Uterus (tissue), 2 donors: ENCODE data around the gene NQO2.
"Not testable (repeated sequence)": the region's sequence is repeated elsewhere in the genome, so short reads cannot be mapped to it uniquely, and the experiment has no call there.

Experiments used
- CTCF ChIP-seq, 4 experiments: fragments of 200-600 bp in 2 of 4; fragments of 450-650 bp in 2 of 4; sonication (generic) in 2 of 4; IDR thresholded peaks; one replicate each; pipeline ENCODE4 v1.5.1; 2016 to 2019; ENCODE audit warnings: antibody characterized with exemption in 4 of 4, mild to moderate bottlenecking in 2 of 4, moderate library complexity in 1 of 4
- POLR2A ChIP-seq, 2 donors: fragments of 450-650 bp; IDR thresholded peaks; one replicate each; pipeline ENCODE4 v1.6.1; 2016; ENCODE audit warnings: antibody characterized with exemption in 2 of 2, mild to moderate bottlenecking in 1 of 2, moderate library complexity in 1 of 2

GRCh38 chr6:3020976-3021598, 21.4 kb downstream of the NQO2 start:
- not testable (repeated sequence) for TF ChIP-seq POLR2A, CTCF (IDR thresholded peaks at IDR 0.05)
